HL-60 (cell line): ENCODE results near the gene IST1.

Experiments used
- CTCF ChIP-seq: IDR thresholded peaks from one replicate; pipeline ENCODE4 v1.5.1; 2011; ENCODE audit warnings: low read length, control low read depth, inconsistent platforms; ENCODE audit not compliant: insufficient read depth
- GABPA ChIP-seq: IDR thresholded peaks from 2 replicates; pipeline ENCODE4 v1.6.1; 2012; ENCODE audit warnings: low read depth
- REST ChIP-seq: IDR thresholded peaks from 2 replicates; pipeline ENCODE4 v1.6.1; 2012; ENCODE audit warnings: low read depth; ENCODE audit not compliant: insufficient replicate concordance
- SPI1 ChIP-seq: IDR thresholded peaks from 2 replicates; pipeline ENCODE4 v1.6.1; 2012; ENCODE audit warnings: low read depth, mild to moderate bottlenecking, borderline replicate concordance

GRCh38 chr16:71896764-71897368, 1.5 kb downstream of the IST1 start:
- no peak for TF ChIP-seq CTCF
- peak; percentile 75 for TF ChIP-seq SPI1
- no peak for TF ChIP-seq GABPA
- no peak for TF ChIP-seq REST
